ENCODE results near the gene RNF126.
A peak's percentile ranks its signal among the peaks of the same experiment; 100 is the strongest.

The RNF126 gene

GRCh38 chr19:662962-663681 lies at the start of gene RNF126:
Gene RNF126 (minus strand): TSS chr19:663214. CDS start chr19:663121, 93 bp downstream.
- H3K9me3 ChIP-seq (ENCODE audit: control insufficient read depth, insufficient read depth, low read length): no peaks in the 10 kb centered on the region
- H3K79me2 ChIP-seq (ENCODE audit: control insufficient read depth, low read length): peaks cover 52% of the 10 kb centered on the region
- H4K20me1 ChIP-seq (ENCODE audit: control insufficient read depth, insufficient read depth, low read depth, low read length): peaks cover 27% of the 10 kb centered on the region
- no peaks in the 10 kb centered on the region for H3F3A ChIP-seq (ENCODE audit: control insufficient read depth, insufficient read depth)
- no peaks in the 10 kb centered on the region for H3K9me2 ChIP-seq (replicated peaks; ENCODE audit: control insufficient read depth, low read length)
- peak within 1 kb of the TSS; percentile 64 for H3K27ac ChIP-seq (ENCODE audit: low read depth, low read length)
- H3K36me3 ChIP-seq (ENCODE audit: control insufficient read depth, low read length): peaks cover 45% of the 10 kb centered on the region
- H3K4me1 ChIP-seq (ENCODE audit: control insufficient read depth, low read length): peaks cover 34% of the 10 kb centered on the region
- no peaks in the 10 kb centered on the region for H3K27me3 ChIP-seq (ENCODE audit: control insufficient read depth, low read length)
- H3K4me3 ChIP-seq (ENCODE audit: low read length): peak within 1 kb of the TSS; percentile 88
- TF ChIP-seq CTCF (IDR thresholded peaks at IDR 0.05; ENCODE audit: low read depth, low read length, poor library complexity, severe bottlenecking) (no peak), EZH2phosphoT487 (IDR thresholded peaks at IDR 0.05; ENCODE audit: borderline replicate concordance, low read length) (no peak)
- peak within 1 kb of the TSS; percentile 100 for H3K4me2 ChIP-seq (ENCODE audit: low read length)

DNA sequence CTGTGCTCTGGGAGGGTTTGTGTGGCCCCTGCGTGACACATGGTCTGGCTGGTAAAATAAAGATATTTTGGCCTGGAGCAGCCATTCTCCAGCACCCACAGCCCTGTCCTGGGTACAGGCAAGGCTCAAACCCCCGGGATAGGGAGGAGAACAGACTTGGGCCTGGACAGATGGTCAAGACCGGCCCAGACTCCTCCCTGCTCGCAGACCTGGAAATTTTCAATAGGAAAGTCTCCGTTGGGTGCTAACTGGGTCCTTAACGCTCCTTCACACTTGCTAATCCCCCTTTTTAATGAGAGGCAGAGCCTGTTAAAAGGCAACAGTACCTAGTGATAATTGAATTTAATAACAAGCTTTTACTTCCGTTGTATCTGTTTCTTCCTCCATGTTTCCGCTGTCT lies 48.2 kb upstream of the RNF126 start:
- H3K4me2 ChIP-seq (ENCODE audit: low read length): no peak overlapping the region
- H3K9me2 ChIP-seq (replicated peaks; ENCODE audit: control insufficient read depth, low read length): no peaks in the 10 kb centered on the region
- H3K36me3 ChIP-seq (ENCODE audit: control insufficient read depth, low read length): no peaks in the 10 kb centered on the region
- H3F3A ChIP-seq (ENCODE audit: control insufficient read depth, insufficient read depth): no peaks in the 10 kb centered on the region
- no peaks in the 10 kb centered on the region for H4K20me1 ChIP-seq (ENCODE audit: control insufficient read depth, insufficient read depth, low read depth, low read length)
- H3K9me3 ChIP-seq (ENCODE audit: control insufficient read depth, insufficient read depth, low read length): no peaks in the 10 kb centered on the region
- H3K4me3 ChIP-seq (ENCODE audit: low read length): no peak overlapping the region
- TF ChIP-seq CTCF (IDR thresholded peaks at IDR 0.05; ENCODE audit: low read depth, low read length, poor library complexity, severe bottlenecking): no peak
- no peak for TF ChIP-seq EZH2phosphoT487 (IDR thresholded peaks at IDR 0.05; ENCODE audit: borderline replicate concordance, low read length)
- H3K27ac ChIP-seq (ENCODE audit: low read depth, low read length): no peak overlapping the region
- 0 out of 2 replicates have a peak, but pooled peaks cover 4% of the 10 kb centered on the region for H3K27me3 ChIP-seq (ENCODE audit: control insufficient read depth, low read length)
- no peaks in the 10 kb centered on the region for H3K4me1 ChIP-seq (ENCODE audit: control insufficient read depth, low read length)
- no peaks in the 10 kb centered on the region for H3K79me2 ChIP-seq (ENCODE audit: control insufficient read depth, low read length)

GRCh38 chr19:710767-711166 lies 47.8 kb upstream of the RNF126 start:
- Histone ChIP-seq H3K4me2 (ENCODE audit: low read length) (no peak overlapping the region), H3K27ac (ENCODE audit: low read depth, low read length) (no peak overlapping the region), H3F3A (ENCODE audit: control insufficient read depth, insufficient read depth) (no peaks in the 10 kb centered on the region), H3K4me3 (ENCODE audit: low read length) (no peak overlapping the region), H4K20me1 (ENCODE audit: control insufficient read depth, insufficient read depth, low read depth, low read length) (no peaks in the 10 kb centered on the region), H3K27me3 (ENCODE audit: control insufficient read depth, low read length) (0 out of 2 replicates have a peak, but pooled peaks cover 4% of the 10 kb centered on the region), H3K4me1 (ENCODE audit: control insufficient read depth, low read length) (no peaks in the 10 kb centered on the region), H3K79me2 (ENCODE audit: control insufficient read depth, low read length) (no peaks in the 10 kb centered on the region), H3K36me3 (ENCODE audit: control insufficient read depth, low read length) (no peaks in the 10 kb centered on the region), H3K9me3 (ENCODE audit: control insufficient read depth, insufficient read depth, low read length) (no peaks in the 10 kb centered on the region), H3K9me2 (replicated peaks; ENCODE audit: control insufficient read depth, low read length) (no peaks in the 10 kb centered on the region)
- no peak for TF ChIP-seq CTCF (IDR thresholded peaks at IDR 0.05; ENCODE audit: low read depth, low read length, poor library complexity, severe bottlenecking)
- no peak for TF ChIP-seq EZH2phosphoT487 (IDR thresholded peaks at IDR 0.05; ENCODE audit: borderline replicate concordance, low read length)

Measured in DOHH2 (cell line).